WERI-Rb-1 (cell line): ENCODE results near the gene DICER1.

Experiments
- DNase-seq: peaks from one replicate; pipeline ENCODE4 v3.0.0-alpha.2; 2020
- H3K27ac ChIP-seq: fragments of 250-450 bp; sonication (Bioruptor Pico); 2 replicates; pipeline ENCODE4 v1.5.1; 2020; ENCODE audit warnings: mild to moderate bottlenecking, moderate library complexity
- H3K27me3 ChIP-seq: fragments of 250-450 bp; sonication (Bioruptor Pico); 2 replicates; pipeline ENCODE4 v1.5.1; 2021; ENCODE audit warnings: mild to moderate bottlenecking, low read depth, moderate library complexity; ENCODE audit not compliant: insufficient read depth, severe bottlenecking
- H3K36me3 ChIP-seq: fragments of 250-450 bp; sonication (Bioruptor Pico); 2 replicates; pipeline ENCODE4 v1.5.1; 2020; ENCODE audit warnings: mild to moderate bottlenecking, moderate library complexity
- H3K4me3 ChIP-seq: 2 replicates; pipeline ENCODE4 v1.5.1; 2011; ENCODE audit warnings: low read depth, mild to moderate bottlenecking, control low read depth, low read length
- H3K9me3 ChIP-seq: fragments of 250-450 bp; sonication (Bioruptor Pico); 2 replicates; pipeline ENCODE4 v1.5.1; 2021; ENCODE audit warnings: mild to moderate bottlenecking, moderate library complexity; ENCODE audit not compliant: severe bottlenecking
- TF ChIP-seq, protein P1 (sequence below): IDR thresholded peaks from 2 replicates; pipeline ENCODE4 v1.5.1; 2011; ENCODE audit warnings: low read depth, mild to moderate bottlenecking, control low read depth, inconsistent platforms, low read length

The DICER1 gene

DNA sequence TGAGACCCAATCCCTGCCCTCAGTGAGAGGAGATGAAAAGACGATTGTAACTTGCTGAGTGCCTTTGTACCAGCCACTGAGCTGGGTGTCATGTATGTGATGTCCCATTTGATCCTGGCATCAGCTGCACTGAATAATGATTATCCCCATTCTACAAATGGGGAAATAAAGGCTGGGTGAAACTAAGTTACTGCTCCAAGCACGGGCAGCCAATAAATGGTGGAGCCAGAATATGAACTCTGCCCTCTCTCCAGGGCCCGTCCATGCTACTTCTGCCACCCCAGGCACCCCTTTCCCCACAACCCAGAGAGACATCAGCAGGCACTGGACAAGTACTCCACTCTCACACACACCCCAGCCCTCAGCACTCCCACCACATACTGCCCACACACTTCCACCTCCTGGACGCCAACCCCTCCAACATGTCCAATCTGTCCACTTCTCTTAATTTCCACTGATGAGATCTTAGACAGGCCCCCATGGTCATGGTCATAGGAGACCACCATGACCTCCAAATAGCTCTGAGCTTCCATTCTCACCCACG, 115.8 kb downstream of the DICER1 start:
- no peak for DNase-seq
- H3K4me3 ChIP-seq = no peak overlapping the region
- TF ChIP-seq, protein P1, sequence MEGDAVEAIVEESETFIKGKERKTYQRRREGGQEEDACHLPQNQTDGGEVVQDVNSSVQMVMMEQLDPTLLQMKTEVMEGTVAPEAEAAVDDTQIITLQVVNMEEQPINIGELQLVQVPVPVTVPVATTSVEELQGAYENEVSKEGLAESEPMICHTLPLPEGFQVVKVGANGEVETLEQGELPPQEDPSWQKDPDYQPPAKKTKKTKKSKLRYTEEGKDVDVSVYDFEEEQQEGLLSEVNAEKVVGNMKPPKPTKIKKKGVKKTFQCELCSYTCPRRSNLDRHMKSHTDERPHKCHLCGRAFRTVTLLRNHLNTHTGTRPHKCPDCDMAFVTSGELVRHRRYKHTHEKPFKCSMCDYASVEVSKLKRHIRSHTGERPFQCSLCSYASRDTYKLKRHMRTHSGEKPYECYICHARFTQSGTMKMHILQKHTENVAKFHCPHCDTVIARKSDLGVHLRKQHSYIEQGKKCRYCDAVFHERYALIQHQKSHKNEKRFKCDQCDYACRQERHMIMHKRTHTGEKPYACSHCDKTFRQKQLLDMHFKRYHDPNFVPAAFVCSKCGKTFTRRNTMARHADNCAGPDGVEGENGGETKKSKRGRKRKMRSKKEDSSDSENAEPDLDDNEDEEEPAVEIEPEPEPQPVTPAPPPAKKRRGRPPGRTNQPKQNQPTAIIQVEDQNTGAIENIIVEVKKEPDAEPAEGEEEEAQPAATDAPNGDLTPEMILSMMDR = no peak
- no peak overlapping the region for H3K27ac ChIP-seq
- H3K36me3 ChIP-seq = no peaks in the 10 kb centered on the region
- no peaks in the 10 kb centered on the region for H3K9me3 ChIP-seq
- no peaks in the 10 kb centered on the region for H3K27me3 ChIP-seq

DNA sequence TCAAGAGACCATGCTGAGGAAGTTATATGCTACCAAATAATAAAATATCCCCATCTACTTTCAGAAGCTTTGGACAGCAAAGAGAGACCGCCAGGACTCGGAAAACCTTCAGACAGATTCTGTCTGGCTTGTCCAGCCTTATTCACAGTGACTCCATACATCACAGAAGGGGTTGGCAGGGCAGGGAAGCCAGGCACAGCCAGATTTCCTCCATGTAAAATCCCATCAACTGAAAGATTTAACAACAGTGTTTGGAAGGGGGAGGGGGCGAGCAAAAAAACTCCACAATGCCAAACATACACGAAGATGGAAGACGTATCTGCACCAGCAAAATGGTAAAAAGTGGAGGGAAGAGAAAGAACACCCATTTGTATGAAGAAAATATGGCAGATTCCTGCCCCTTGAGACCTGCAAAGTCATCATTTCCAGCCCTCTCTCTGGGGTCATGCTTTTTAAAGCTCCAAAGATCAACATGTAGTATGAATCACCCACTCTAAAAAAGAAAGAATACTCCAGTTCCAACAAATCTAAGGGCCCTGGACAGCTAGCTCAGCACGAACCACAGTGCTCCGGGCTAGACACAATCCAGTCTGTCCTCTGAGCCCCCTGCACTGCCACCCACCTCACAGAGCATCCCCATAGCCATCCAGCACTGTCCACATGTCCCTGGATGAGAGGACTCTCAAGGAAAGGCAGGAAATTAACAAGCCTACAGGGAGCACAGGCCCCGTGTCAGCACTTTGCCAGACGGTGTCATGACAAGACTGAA, 116.4 kb downstream of the DICER1 start:
- Histone ChIP-seq H3K4me3 (no peak overlapping the region), H3K27ac (no peak overlapping the region), H3K36me3 (no peaks in the 10 kb centered on the region), H3K9me3 (no peaks in the 10 kb centered on the region), H3K27me3 (no peaks in the 10 kb centered on the region)
- DNase-seq = no peak
- TF ChIP-seq, protein P1 = no peak

DNA sequence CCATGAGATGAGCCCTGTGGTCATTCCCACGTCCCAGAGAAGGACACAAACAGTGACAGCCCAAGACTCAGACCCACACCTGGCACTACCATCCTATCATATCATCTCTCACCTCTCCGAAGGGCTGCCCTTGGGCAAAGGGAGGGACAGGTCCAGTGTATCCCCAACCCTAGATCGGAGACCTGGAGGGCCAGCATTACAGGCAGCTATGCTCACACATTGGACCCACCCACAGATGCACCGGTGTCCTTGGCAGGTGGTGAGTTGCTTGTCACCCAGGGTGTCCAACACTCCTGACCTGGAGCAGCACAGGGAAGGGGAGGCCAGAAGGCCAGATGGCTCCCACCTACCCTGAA, 117.4 kb downstream of the DICER1 start:
- Histone ChIP-seq H3K9me3 (no peaks in the 10 kb centered on the region), H3K4me3 (no peak overlapping the region), H3K27me3 (no peaks in the 10 kb centered on the region), H3K27ac (no peak overlapping the region), H3K36me3 (no peaks in the 10 kb centered on the region)
- TF ChIP-seq, protein P1 = no peak
- no peak for DNase-seq

DNA sequence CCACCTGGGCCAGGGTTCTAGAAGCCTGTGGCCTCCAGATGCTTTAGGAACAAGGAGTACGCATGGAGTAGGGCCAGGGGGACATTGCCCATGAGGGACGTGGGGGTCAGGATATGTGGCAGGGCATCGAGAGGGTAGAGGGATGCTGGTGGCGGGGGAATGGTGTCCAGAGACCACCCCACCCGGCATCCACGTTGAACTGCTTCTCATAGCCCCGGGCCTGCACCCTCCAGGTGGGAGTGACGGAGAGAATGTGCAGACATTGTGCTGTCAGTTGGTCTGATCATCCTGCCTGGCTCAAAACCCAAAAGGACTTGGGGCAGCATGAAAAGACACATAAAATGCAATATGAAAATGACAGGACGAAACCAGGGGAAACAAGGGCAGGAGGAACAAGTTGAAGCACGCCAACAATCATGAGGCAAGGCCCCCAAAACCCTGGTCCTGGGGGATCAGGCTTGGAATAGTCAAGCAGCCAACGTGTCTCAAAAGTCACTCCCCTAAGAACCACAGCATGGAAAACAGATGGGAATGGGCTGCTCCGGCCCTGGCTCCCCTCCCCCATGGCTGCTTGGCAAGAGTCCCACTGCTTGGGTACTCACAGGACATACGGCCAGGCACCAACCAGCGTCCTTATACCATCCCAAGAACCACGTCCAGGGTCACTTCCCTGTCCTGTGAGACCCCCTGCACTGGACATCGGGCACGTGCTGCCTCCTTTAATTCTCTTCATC, 117.9 kb downstream of the DICER1 start:
- no peak overlapping the region for H3K27ac ChIP-seq
- H3K36me3 ChIP-seq = no peaks in the 10 kb centered on the region
- no peaks in the 10 kb centered on the region for H3K27me3 ChIP-seq
- DNase-seq = no peak
- no peaks in the 10 kb centered on the region for H3K9me3 ChIP-seq
- TF ChIP-seq, protein P1 = no peak
- H3K4me3 ChIP-seq = no peak overlapping the region

DNA sequence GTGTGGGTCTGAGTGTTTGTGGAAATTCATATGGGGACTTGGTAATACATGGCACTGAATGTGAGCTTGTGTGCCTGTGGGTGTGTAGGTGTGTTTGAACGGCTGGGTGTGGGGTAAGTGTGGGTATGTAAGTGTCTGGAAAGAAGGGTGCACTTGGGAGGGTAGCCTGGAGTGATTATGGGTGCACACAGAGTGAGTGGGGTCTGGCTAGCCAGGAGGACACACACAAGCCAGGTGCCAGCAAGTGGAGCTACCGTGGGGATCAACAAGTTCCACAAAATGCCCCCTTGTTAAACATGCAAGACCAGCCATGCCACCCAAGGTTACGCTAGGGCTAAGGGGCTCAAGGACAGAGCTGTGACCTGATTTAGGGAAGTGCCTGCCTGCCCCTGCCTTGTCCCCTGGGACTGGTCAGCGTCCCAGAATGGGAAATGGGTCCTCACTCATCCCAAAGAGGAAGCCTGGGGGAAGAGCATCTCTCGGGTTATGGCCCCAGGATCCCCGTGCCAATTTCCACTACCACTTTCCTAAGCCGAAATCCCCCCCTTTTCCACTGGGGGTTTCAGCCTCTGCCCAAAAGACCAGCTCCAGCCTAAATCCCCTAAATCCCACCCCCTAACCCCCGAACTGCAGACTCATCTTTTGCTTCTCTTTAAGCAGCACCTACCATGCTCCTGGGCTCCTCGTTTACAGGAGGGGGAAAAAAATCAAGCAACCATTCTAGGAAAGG, 118.6 kb downstream of the DICER1 start:
- H3K4me3 ChIP-seq = no peak overlapping the region
- TF ChIP-seq, protein P1 = no peak
- no peak overlapping the region for H3K27ac ChIP-seq
- H3K36me3 ChIP-seq = no peaks in the 10 kb centered on the region
- H3K27me3 ChIP-seq = no peaks in the 10 kb centered on the region
- no peak for DNase-seq
- no peaks in the 10 kb centered on the region for H3K9me3 ChIP-seq
